AG08396 (cell line): Measurements from ENCODE around the gene SEMA3B.
"Not testable (repeated sequence)": the region's sequence is repeated elsewhere in the genome, so short reads cannot be mapped to it uniquely, and the experiment has no call there.

ENCODE experiments used
- DNase-seq: peaks from one replicate; pipeline ENCODE4 v3.0.0; 2012; ENCODE audit warnings: low spot score, mixed read lengths

Gene SEMA3B

DNA sequence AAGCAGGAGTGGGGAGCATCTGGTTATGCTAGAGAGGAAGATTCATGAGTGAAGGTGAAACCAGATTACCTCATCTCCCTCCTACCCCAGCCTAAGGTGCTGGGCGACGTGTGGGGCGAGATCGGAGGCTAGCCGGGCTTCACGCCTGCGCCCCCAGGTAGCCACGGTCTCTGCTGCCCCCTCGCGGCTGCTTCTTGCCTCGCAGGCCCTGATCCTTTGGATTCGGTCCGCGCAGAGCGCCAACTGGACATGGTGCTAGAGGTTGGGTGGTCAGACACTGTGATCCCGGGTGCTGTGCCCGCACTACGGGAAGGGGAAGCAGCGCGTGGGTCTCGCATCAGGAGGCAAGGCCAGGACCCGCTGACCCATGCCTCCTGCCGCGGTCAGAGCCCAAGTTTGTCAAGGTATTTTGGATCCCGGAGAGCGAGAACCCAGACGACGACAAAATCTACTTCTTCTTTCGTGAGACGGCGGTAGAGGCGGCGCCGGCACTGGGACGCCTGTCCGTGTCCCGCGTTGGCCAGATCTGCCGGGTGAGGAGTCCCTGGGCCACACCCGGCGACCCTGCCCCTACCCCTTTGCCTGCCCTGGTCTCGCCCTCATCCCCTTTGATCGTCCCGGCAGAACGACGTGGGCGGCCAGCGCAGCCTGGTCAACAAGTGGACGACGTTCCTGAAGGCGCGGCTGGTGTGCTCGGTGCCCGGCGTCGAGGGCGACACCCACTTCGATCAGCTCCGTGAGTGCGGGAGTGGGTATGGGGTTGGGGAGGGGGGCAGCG is 4.2 kb downstream of the SEMA3B start:
- peak; percentile 94 for DNase-seq

DNA sequence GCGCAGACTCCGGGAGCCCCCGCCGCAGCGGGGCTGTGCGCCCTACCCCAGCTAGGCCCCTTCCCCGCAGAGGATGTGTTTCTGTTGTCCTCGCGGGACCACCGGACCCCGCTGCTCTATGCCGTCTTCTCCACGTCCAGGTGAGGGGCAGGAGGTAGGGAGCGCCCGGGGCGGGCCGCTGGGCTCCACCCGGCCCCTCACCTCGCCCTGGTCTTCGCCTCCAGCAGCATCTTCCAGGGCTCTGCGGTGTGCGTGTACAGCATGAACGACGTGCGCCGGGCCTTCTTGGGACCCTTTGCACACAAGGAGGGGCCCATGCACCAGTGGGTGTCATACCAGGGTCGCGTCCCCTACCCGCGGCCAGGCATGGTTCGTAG is 4.7 kb downstream of the SEMA3B start:
- DNase-seq, result no peak

DNA sequence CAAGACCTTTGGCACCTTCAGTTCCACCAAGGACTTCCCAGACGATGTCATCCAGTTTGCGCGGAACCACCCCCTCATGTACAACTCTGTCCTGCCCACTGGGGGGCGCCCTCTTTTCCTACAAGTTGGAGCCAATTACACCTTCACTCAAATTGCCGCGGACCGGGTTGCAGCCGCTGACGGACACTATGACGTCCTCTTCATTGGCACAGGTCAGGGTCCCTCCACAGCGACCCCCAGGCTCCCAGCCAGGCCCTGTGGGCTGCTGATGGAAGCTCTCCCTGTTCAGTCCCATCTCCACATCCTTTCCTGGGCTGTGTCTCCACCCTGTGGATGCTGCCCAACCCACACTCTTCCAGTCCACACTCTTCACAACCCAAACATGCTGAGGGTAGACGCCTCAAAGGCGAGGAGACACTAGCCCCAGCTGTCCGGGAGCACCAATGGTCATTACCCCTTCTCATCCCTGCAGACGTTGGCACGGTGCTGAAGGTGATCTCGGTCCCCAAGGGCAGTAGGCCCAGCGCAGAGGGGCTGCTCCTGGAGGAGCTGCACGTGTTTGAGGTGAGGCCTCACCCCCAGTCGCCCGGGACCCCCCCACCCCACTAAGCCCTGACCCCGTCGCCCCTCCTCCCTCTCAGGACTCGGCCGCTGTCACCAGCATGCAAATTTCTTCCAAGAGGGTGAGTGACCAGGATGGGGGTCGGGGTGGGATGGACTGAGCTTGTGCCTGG is 5.6 kb downstream of the SEMA3B start:
- DNase-seq, result peak; percentile 68

GRCh38 chr3:50275141-50275995 is 6.4 kb downstream of the SEMA3B start:
- DNase-seq, result no peak

DNA sequence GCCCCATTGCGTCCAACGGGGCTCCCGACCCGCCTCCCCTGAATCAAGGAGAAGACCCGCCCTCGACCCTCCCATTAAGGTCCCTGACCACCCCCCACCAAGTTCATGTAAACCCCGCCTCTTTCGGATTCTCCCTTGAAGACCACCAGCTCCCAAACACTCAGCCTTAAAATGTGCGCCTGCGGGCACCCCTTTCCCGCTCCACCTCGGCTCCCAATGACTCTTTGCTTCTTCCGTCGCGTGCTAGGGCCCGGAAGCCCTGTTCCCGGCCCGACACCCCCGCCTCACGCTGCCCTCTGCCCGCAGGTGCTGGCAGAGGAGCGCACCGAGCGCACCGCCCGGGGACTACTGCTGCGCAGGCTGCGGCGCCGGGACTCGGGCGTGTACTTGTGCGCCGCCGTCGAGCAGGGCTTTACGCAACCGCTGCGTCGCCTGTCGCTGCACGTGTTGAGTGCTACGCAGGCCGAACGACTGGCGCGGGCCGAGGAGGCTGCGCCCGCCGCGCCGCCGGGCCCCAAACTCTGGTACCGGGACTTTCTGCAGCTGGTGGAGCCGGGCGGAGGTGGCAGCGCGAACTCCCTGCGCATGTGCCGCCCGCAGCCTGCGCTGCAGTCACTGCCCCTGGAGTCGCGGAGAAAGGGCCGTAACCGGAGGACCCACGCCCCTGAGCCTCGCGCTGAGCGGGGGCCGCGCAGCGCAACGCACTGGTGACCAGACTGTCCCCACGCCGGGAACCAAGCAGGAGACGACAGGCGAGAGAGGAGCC is 7.2 kb downstream of the SEMA3B start:
- DNase-seq, result no peak

DNA sequence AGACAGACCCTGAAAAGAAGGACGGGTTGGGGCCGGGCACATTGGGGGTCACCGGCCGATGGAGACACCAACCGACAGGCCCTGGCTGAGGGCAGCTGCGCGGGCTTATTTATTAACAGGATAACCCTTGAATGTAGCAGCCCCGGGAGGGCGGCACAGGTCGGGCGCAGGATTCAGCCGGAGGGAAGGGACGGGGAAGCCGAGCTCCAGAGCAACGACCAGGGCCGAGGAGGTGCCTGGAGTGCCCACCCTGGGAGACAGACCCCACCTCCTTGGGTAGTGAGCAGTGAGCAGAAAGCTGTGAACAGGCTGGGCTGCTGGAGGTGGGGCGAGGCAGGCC is 7.8 kb downstream of the SEMA3B start:
- no peak for DNase-seq

GRCh38 chr3:50278123-50278879 is 9.4 kb downstream of the SEMA3B start:
- no peak for DNase-seq

DNA sequence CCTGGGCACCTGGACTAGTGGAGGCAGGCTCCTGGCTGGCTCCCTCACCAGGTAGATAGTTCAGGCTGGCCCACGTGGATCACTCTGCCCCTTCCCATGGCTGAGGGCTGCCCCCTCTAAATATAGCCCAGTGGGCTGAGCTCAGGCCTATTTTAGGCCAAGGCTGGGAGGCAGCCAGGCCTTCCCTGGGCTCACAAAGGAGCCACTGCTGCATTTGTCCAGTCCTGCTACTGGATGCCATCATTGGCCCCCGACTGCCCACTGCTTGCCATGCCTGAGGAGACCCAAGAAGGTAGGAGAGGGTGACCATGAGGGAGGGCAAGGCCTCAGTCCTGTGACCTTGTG is 9.9 kb downstream of the SEMA3B start, which contains the start of gene LSMEM2:
Gene LSMEM2, plus strand, starts transcription at position 208 of the 345 bp plus-strand sequence. Its CDS starts 27 bp downstream, at position 235.
- DNase-seq, result no peak

GRCh38 chr3:50279255-50280016 is 10.5 kb downstream of the SEMA3B start:
- DNase-seq, result no peak

DNA sequence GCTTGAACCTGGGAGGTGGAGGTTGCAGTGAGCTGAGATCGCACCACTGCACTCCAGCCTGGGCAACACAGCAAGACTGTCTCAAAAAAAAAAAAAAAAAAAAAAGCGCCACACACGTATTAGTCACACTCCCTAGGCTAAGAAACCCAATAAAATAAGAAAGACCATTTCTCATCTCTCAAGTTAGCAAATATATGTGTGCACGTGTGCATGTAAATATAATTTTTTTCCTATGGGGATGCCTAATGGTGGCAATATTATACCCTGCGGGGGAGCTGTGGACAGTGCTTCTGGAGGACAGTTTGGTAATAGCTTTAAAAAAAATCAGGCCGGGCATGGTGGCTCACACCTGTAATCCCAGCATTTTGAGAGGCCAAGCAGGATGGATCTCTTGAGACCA is 15.2 kb downstream of the SEMA3B start:
- DNase-seq, result not testable (repeated sequence)

GRCh38 chr3:50286322-50287227 is 17.6 kb downstream of the SEMA3B start:
- no peak for DNase-seq

DNA sequence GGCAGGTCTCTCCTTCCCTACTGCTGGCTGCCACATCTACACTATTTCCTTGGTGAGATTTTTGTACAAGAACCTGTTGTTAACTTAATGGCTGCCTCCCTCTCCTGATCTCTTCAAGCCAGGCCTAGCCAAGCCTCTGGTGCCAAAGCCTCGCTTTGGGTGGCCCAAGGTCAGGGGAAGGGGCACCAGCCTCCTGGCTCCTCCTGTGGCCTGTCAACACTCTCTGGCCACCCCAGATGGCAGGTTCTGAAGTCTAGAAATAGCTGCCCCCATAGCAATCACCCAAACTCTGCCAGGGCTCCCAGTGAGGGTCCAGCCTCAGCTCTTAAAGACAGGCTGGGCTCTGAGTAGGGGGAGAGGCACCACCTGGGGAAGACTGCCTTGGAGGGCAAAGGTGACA is 18.3 kb downstream of the SEMA3B start:
- no peak for DNase-seq

DNA sequence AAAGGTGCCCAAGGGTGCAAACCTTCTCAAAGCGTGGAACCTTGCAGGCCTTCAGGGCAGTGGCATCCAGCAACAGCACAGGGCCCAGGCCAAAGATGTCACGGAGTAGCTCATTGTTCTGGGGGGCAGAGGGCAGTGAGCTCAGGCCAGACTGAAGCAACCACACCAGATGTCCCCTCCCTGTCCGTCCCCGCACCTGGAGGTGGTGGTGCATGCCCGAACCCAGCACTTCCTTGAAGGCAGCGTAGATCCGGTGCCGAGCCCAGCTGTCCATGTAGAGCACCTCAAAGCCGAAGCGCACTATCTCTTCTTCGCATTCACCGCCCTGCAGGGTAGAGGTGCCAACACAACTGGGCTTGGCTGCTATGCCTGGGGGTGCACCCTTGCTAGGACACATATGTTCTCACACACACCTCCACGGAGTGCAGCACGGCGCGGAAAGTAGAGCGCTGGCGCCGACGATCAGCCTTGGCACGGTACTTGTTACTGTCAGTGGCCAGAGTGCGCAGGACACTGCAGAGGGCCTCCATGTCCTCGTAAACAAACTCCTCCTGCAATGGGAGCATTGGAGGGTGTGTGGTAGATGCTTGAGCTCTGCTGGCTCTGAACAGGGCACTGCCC is 19.6 kb downstream of the SEMA3B start:
- DNase-seq, result no peak

GRCh38 chr3:50289130-50289529 is 20.2 kb downstream of the SEMA3B start:
- no peak for DNase-seq

DNA sequence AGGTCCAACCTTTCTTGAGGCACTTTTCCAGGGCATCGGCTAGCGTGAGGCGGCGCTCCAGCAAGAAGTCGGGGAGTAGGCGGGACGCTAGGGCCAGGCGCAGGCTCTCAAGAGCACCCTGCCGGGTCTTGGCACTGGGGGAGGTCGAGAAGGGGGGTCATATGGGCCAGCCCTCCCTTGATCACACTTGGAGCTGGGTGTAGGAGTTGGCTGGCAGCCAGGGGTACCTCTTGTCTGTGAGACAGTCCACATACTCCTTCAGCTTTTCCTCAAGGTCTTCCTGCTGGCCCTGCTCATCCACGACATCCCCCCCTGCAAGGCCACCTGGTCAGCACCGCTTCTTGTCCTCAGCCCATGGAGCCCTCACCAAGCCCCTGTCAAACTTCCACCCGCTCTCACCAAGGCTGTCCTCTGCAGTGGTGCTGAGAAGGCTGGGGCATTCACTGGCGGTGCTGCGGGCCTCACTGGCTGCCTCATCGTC is 21.3 kb downstream of the SEMA3B start:
- DNase-seq, result no peak

DNA sequence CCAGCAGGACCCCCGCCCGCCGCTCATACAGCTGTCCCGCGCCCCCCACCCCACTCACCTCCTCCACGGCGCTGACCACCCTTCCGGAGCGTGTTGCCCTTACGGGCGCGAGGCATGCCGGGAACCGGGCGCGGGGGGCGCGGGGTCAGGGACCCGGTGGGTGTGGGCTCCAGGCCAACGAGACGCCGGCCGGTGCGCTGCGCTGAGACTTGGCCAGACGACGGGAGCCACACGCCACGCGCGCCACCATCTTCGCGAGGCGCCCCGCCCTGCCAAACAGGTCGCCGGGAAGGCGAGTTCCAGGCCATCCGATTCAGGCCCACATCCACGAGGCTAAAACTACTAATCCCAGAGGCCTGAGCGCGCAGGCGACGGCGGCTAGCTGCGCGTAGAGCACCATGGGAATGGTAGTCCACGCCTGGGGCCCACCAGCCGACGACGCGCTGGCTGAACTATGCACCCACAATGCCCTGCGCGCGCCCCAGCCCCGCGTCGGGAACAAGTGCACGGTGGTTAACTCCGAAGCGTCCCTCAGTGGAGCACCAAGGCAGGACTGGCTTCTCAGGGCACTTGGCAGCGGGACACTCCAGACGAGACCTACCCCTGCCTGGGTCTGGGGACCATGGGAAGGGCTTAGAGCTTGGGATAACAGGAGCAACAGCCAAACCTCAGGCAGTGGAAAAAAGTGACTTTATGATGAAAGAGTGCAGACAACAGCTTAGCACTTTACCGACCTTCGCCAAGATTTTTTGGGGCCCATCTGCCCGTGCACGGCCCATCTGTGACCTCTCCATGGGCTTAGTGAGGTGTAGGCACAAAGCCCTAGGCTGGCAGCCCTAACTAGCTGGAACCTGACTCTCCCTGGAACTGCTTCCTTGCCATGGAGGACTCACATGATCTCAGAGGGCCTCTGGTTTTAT is 23.5 kb downstream of the SEMA3B start, which contains the start of gene IFRD2:
Gene IFRD2, minus strand, starts transcription at position 271 of the 920 bp plus-strand sequence. Its CDS starts 155 bp downstream, at position 116.
- DNase-seq, result peak; percentile 97

DNA sequence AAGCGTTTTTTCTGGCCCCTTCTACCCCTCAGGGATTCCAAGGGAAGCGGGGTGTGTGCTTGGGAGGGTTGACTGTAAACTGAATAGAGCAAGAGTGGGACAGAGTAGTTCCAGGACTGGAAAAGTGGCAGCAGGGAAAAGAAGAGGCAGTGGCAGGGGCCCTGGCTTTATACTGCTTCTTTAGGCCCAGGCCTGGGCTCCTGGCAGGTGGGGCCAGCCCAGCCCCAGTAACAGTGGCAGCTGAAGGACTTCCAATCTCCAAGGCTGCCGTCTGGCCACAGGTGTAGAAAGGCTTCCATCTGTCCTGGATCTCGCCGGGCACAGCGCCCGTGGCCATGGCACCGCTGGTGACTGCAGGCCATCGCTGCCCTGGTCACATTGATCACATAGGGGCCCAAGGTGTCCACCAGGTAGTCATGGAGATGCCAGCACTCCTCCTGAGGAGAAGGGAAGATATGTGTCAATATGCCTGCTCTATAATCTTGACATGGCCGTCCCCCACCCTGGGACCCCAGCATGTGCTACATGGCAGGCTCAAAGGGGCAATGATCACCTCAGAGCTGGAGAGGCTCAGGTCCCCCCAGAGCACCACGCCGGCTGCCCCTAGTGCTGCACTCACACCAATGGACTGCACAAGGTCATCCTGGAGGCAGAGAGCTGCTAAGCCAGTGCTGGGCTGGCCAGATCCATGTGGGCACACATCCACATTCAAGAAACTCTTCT is 24.3 kb downstream of the SEMA3B start:
- no peak for DNase-seq
